Tibial nerve (tissue), 4 donors: ENCODE results near the gene BRD7.

Source experiments
- CTCF ChIP-seq, 5 experiments: fragments of 200-600 bp in 3 of 5; fragments of 450-650 bp in 2 of 5; sonication (generic) in 3 of 5; IDR thresholded peaks; one replicate each; pipeline ENCODE4 v1.5.1; 2016 to 2019; ENCODE audit warnings: antibody characterized with exemption in 5 of 5, mild to moderate bottlenecking in 3 of 5, moderate library complexity in 2 of 5
- EP300 ChIP-seq, 2 donors: sonication (generic); formaldehyde crosslinking; IDR thresholded peaks; one replicate each; pipeline ENCODE4 v1.6.1; 2017; ENCODE audit warnings: antibody characterized with exemption in 2 of 2, mild to moderate bottlenecking in 1 of 2
- POLR2A ChIP-seq, 2 donors: fragments of 450-650 bp; IDR thresholded peaks; one replicate each; pipeline ENCODE4 v1.6.1; 2017; ENCODE audit warnings: antibody characterized with exemption in 2 of 2, mild to moderate bottlenecking in 2 of 2, moderate library complexity in 2 of 2

GRCh38 chr16:50269061-50269705, 99.6 kb downstream of the BRD7 start:
- TF ChIP-seq EP300 (IDR thresholded peaks at IDR 0.05) (no peak), CTCF (IDR thresholded peaks at IDR 0.05) (no peak), POLR2A (IDR thresholded peaks at IDR 0.05) (no peak)
